Thymus (tissue), 11 donors: ENCODE measurements around the gene CD28. TPM values are rescaled to one million over a fixed set of nuclear protein-coding genes. Genes with fewer than 3 reads are reported as not detected.

Source experiments
- DNase-seq, 9 donors: peaks; one replicate each; pipeline ENCODE4 v3.0.0-alpha.2; 2013; ENCODE audit warnings: low spot score in 9 of 9, low read depth in 6 of 9, missing footprints in 1 of 9
- H3K27ac ChIP-seq, 2 donors: one replicate each; pipeline ENCODE4 v1.5.1; 2013; ENCODE audit warnings: control low read depth in 1 of 2, low read depth in 1 of 2, low read length in 1 of 2, mild to moderate bottlenecking in 1 of 2, moderate library complexity in 1 of 2
- H3K27me3 ChIP-seq, 2 donors: one replicate each; pipeline ENCODE4 v1.5.1; 2013; ENCODE audit warnings: low read length in 1 of 2; ENCODE audit not compliant: control insufficient read depth in 2 of 2, insufficient read depth in 1 of 2
- H3K36me3 ChIP-seq, 2 donors: one replicate each; pipeline ENCODE4 v1.5.1; 2013; ENCODE audit warnings: low read length in 1 of 2, mild to moderate bottlenecking in 1 of 2, moderate library complexity in 1 of 2; ENCODE audit not compliant: control insufficient read depth in 2 of 2, insufficient read depth in 2 of 2
- H3K4me1 ChIP-seq, 2 donors: one replicate each; pipeline ENCODE4 v1.5.1; 2013; ENCODE audit warnings: low read length in 2 of 2; ENCODE audit not compliant: control insufficient read depth in 2 of 2, insufficient read depth in 2 of 2
- H3K4me3 ChIP-seq, 2 donors: one replicate each; pipeline ENCODE4 v1.5.1; 2013; ENCODE audit warnings: low read length in 2 of 2, control low read depth in 1 of 2, mild to moderate bottlenecking in 1 of 2
- H3K9me3 ChIP-seq, 2 donors: one replicate each; pipeline ENCODE4 v1.5.1; 2013; ENCODE audit warnings: low read length in 1 of 2, mild to moderate bottlenecking in 1 of 2; ENCODE audit not compliant: control insufficient read depth in 2 of 2, insufficient read depth in 1 of 2
- WGBS: extraction: QIAGEN DNeasy Blood & Tissue Kit; methylation state at CpG from one replicate; pipeline ENCODE4 v1.1.7; 2013; 5-methylcytosine and 5-hydroxymethylcytosine counted together
- polyA plus RNA-seq: library from polyadenylated mRNA; stranded (reverse); fragments of 200-250 nt; gene quantifications from one replicate; pipeline ENCODE4 v1.2.3, GENCODE V29; 2013
- total RNA-seq: library from RNA; stranded (reverse); fragments of 120-200 nt; gene quantifications from one replicate; pipeline ENCODE4 v1.2.4, GENCODE V29; 2013
- donor health status: healthy.

CD28 gene
- total and polyA plus RNA-seq, 2 donors, result 27.2 to 42.8 TPM

DNA sequence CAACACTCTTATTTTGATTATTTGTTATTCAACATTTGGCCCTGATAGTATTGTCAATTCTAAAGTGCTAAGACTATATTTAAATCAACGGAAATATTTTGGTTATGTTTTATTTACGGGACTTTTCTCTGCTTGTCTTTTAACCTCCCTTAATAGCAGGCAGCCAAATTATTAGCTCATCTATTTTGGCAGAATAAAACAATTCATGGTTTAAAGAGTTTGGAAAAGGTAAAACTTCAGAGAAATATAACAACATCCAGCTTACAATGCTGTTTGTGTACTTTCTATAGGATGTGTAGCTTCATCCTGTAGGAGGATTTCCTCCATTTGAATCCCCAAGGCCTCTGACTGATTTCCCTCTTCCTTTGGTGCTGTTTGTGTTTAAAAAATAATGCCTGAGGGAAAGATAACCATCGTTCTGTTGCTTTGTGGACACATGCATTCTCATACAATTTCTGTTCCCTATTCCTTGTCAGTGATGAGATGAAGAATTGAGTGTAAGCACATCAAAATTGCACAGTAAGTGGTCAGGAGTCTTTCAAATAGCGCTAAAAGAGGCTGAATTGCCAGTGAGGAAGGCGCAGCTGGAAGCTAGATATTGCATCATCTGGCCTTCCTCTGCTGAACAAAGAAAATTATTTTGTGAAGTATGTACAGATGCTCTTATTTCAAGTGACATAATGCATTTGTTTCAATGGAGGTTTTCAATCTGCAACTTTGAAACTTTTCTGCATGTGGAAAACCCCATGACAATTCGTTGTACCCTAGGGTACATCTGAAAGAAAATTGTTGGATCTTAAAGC lies 80.3 kb downstream of the CD28 start:
- 94% methylated on average over 6 of the region's 6 CpGs for WGBS
- H3K27me3 ChIP-seq, result no peaks in the 10 kb centered on the region
- peaks cover 15 to 21% of the 10 kb centered on the region in 2 donors for H3K4me1 ChIP-seq
- DNase-seq, result no peak
- no peaks in the 10 kb centered on the region for H3K9me3 ChIP-seq
- H3K4me3 ChIP-seq, result no peak overlapping the region
- no peaks in the 10 kb centered on the region for H3K36me3 ChIP-seq
- H3K27ac ChIP-seq, result peak overlapping the region in 1 of 2 donors; percentile 46

DNA sequence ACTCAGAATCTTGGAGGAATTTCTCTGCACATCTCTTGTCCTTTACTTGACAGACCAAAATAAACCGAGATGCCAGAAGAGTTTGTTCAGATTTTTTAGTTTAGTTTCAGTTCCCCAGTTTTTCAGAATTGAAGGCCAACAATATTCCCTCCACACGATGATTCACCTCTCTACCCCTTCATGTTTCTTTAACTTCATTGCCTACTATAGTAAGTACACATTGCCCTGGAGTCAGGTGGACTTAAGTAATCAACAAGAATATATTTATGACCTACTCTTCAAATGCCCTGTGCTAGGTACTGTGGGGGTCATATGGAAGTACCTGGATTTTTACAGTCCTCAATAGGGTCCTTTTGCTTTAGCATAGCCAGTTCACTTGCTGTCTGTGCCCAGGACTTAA lies 81.5 kb downstream of the CD28 start:
- Histone ChIP-seq H3K36me3 (no peaks in the 10 kb centered on the region), H3K4me3 (no peak overlapping the region), H3K27me3 (no peaks in the 10 kb centered on the region), H3K4me1 (peaks cover 10 to 13% of the 10 kb centered on the region in 2 donors), H3K9me3 (no peaks in the 10 kb centered on the region), H3K27ac (no peak overlapping the region)
- no peak for DNase-seq
- WGBS, result 76% methylated on average over 2 of the region's 2 CpGs

Other genes starting within 250 kb of the CD28 start
- 2.4 TPM for gene RAPH1, start 171.3 kb upstream of the CD28 start, total RNA-seq
- gene RAPH1, start 171.3 kb upstream of the CD28 start, polyA plus RNA-seq, result 4.4 TPM
- gene CTLA4, start 161.1 kb downstream of the CD28 start, total RNA-seq, result 10.6 TPM
- 12.3 TPM for gene CTLA4, start 161.1 kb downstream of the CD28 start, polyA plus RNA-seq
- 67.8 TPM for gene ICOS, start 230.1 kb downstream of the CD28 start, total RNA-seq
- 16.9 TPM for gene ICOS, start 230.1 kb downstream of the CD28 start, polyA plus RNA-seq